ELR (cell line): Measurements from ENCODE around the gene PTH2R.
"Not testable (repeated sequence)": the region's sequence is repeated elsewhere in the genome, so short reads cannot be mapped to it uniquely, and the experiment has no call there.

ENCODE experiments used
- DNase-seq: peaks from one replicate; pipeline ENCODE4 v3.0.0-alpha.2; 2015; ENCODE audit warnings: low read depth

Gene PTH2R

DNA sequence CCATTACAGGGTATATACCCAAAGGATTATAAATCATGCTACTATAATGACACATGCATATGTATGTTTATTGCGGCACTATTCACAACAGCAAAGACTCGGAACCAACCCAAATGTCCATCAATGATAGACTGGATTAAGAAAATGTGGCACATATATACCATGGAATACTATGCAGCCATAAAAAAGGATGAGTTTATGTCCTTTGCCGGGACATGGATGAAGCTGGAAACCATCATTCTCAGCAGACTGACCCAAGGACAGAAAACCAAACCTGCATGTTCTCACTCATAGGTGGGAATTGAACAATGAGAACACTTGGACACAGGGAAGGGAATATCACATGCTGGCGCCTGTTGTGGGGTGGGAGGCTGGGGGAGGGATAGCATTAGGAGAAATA, 9.8 kb upstream of the PTH2R start:
- not testable (repeated sequence) for DNase-seq

GRCh38 chr2:208399201-208399600, 7.4 kb upstream of the PTH2R start:
- DNase-seq: no peak

DNA sequence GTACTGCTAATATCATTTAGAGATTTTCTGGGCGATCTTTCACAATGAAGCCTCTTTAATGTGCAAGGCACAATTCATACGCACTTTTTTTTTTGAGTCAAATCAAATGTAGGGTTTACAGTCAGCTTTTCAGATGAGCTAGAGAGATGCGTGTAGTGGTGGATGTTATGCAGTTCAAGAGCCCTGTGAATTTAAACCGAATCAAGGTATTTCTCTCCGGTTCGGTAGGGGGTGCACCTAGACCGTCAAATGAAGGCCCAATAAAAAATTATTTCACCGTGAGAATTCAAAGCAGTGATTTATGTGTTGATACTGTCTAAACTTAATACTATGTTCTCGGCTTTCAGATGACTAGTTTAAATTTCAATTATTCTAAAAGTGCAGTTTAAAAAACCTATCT, 1.1 kb downstream of the PTH2R start:
- peak; percentile 32 for DNase-seq

GRCh38 chr2:208413931-208414330, 7.3 kb downstream of the PTH2R start:
- no peak for DNase-seq

DNA sequence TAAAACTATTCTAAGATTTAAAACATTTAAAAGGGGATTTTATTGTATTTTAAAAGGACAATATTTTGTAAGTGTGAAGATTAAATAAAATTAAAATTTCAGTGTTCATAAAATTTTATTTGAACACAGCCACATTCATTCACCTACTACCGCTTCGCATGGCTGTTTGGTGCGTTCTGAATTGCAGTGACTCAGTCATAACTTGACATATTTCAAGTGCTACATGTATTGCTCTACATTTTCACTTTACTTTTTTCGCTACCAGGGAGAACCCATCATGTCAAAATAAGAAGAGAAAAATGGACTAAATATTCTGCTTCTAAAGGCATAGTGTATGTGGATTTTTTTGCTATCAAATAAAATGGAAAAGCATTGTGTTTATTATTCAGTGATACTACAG, 8.7 kb downstream of the PTH2R start:
- DNase-seq: no peak

- no peak for DNase-seq
Observed at GRCh38 chr2:208415897-208416296, 9.3 kb downstream of the PTH2R start.

DNA sequence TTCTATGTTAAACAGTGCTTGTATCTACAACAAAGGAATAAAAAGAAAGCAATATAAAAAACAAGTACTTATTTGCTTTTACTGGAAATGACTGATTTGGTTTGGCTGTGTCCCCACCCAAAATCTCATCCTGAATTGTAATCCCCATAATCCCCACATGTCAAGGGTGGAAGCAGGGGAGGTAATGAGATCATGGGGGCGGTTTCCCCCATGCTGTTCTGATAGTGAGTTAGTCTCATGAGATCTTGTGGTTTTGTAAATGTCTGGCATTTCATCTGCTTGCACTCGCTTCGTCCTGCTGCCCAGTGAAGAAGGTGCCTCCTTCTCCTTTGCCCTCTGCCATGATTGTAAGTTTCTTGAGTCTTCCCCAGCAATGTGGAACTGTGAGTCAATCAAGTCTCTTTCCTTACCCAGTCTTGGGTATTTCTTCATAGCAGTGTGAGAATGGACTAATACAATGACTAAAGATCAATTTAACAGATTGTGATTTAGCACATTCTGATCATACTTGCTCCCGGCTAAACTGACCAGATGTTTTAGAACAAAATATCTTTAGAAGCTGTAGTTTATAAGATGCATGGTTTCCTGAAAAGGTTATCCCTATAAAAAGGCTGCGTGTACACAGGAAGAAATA, 19.9 kb downstream of the PTH2R start:
- no peak for DNase-seq

DNA sequence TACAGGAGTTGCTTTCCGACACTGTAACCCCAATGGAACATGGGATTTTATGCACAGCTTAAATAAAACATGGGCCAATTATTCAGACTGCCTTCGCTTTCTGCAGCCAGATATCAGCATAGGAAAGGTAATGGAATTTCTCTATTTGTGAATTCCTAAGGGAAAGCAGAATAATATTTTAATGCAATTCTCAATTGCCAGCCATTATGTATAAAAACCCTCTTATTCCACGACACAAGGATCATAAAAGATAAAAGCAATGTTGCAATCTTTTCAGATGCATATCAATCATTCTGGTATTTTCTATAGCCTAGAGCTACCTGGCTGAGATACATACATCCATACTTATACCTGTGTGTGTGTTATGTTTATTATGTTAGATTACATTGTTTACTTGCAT, 31.2 kb downstream of the PTH2R start:
- DNase-seq: no peak

GRCh38 chr2:208440716-208441115, 34.1 kb downstream of the PTH2R start:
- no peak for DNase-seq

DNA sequence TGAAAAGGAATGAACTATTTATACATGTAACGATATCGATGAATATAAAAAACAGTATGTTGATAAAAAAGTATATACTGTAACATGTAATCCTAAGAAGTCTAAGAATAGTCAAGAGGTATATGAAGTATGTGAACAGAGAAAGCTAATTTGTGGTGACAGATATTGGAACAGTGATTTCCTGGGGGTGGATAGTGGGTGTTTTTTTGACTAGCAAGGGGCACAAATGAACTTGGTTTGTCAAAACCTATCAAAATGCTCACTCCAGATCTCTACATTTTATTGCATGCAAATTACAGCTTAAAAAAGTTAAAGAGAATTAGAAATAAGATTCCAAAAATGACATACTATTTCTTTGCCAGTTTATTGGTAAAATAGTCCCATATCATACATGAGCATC, 35.4 kb downstream of the PTH2R start:
- DNase-seq: no peak

- DNase-seq: not testable (repeated sequence)
Observed at GRCh38 chr2:208447447-208447846, 40.9 kb downstream of the PTH2R start.

DNA sequence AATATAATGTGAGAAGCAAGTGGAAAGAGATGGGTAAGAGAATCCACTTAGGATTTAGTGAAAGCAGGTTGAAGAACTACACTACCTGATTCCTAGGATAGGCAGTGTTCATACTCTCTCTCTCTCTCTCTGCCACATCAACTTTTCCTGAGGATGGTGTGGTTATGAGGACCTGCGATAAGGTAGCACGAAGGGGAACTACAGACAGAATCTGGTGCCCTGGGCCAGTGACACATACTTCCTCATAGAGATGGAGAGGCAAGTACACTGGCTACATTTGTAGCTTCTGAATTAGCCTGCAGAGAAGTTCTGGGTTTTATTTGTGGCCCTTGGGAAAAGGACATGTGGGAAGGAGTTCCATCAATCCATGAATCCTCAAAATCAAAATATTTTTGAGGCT, 44.5 kb downstream of the PTH2R start:
- DNase-seq: no peak

- DNase-seq: no peak
Observed at GRCh38 chr2:208454861-208455260, 48.3 kb downstream of the PTH2R start.

DNA sequence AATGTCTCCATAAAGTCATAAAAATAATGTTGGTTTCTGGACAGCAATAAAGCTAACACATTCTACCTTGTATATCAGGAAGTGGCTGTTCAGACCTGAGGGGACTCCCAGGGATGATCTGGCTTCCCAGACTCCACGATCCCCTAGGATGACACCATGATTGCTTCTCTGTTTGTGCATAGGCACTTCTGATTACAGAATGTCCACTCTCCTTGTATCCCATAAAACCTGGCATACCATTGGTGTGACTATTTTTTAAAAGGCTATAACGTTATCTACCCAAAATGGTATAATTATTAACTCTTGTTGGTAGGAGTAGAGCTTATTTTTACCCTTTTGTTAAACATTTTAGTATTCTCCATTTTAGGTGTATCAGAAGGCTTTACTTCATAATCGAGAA, 57.1 kb downstream of the PTH2R start:
- no peak for DNase-seq

DNA sequence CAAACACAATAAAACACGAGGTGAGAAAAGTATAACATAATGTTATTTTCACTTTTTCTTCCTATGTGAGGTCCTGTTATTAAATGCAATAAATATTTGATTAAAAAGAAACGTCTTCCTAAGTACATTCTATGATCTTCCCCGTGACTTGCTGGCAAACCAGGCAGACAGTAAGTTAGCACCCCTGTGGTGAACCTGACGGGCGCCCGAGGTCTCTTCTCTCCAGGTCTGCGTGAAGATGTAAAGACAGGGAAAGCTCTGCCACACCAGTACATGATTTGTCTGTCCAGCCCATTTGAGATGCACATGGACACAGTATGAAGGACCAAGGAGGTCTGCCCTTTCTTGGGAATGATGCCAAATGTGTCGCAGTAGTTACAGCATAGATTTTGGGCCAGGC, 57.6 kb downstream of the PTH2R start:
- no peak for DNase-seq

GRCh38 chr2:208466151-208466919, 59.7 kb downstream of the PTH2R start:
- DNase-seq: peak; percentile 40

GRCh38 chr2:208466920-208467298, 60.3 kb downstream of the PTH2R start:
- DNase-seq: no peak

DNA sequence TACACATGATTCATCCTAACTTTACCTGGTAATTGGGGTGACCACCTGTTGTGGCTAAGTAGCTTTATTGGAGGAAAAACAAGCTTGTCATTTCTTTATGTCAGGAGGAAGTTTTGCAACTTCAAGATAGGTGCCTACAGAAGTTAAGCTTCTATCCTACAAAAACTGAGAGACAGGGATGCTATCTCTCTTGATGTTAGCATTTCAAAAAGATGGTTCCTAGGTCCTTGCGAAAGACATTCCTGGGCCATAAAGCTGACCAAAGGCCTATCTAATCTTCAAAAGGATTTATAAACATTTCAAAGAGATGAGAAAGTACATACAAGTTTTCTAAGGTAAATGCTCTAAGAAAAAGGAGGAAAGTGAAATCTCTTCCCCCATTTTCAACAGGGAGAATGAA, 61.0 kb downstream of the PTH2R start:
- DNase-seq: no peak

DNA sequence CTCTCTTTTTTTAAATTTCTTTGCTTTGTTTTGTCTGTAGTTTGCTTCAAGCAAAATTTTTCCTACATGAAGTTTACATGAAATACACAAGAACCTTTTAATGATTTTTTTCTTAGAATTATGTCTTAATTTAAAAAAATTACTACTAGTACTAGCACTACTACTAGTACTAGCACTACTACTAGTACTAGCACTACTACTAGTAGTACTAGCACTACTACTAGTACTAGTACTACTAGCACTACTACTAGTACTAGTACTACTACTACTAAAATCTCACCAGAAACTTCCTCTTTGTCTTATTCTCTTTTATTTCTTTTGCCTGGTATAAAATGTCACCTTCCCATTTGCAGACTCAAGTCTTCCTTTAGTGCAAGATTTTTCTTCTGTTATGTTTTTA, 71.1 kb downstream of the PTH2R start:
- DNase-seq: no peak

GRCh38 chr2:208479342-208479741, 72.8 kb downstream of the PTH2R start:
- DNase-seq: no peak

GRCh38 chr2:208481945-208482344, 75.4 kb downstream of the PTH2R start:
- not testable (repeated sequence) for DNase-seq

DNA sequence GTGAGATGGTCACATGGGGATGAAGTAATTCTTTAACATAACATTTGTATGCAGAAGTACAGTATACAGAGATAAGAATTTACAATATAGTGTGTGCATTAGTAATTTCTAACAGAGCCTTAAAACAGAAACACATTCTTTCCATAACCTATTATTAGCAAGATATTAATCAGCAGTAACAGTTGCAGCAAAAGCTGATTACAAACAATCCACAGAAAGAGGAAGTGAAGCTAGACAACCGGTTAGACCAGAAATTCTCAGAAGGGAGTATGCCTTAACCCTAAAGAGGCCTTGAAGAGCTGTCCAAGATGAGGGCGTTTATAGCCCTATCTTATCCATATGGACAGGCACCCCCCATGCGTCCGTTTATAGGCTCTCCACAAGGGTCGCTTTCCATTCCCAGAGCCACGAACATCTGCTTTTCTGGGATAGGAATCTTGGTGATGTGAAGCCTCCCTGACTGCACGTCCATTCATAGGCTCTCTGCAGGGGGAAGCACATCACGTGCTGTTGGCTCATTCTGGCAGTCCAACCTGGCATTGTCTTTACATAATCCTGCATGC, 75.9 kb downstream of the PTH2R start:
- not testable (repeated sequence) for DNase-seq

DNA sequence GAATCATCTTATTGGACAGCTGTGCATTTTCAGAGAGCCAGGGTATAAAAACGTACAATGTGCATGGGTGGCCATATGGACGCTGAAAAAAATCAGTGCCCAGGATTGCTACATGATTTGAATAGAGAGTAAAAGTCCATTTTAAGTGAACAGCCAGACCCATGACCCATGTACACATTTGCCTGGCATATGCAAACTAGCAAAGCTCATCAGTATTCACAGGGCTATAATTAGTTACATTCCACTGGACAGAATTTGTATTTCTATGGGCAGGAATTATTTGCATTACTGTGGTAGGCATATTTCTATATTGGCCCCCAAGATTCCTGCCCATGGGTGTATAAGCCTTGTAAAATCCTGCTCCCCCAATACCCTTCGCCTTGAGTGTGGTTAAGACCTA, 78.8 kb downstream of the PTH2R start:
- DNase-seq: no peak
